Duodenal mucosa (tissue), 2 donors: ENCODE results near the gene BAD.

Source experiments
- H3K27ac ChIP-seq: one replicate; pipeline ENCODE4 v1.7.0; 2013; ENCODE audit warnings: low read depth, low read length
- H3K27me3 ChIP-seq, 2 donors: one replicate each; pipeline ENCODE4 v1.7.0; 2013; ENCODE audit warnings: low read length in 2 of 2, control low read depth in 1 of 2; ENCODE audit not compliant: insufficient read depth in 2 of 2, control insufficient read depth in 1 of 2
- H3K36me3 ChIP-seq, 2 donors: one replicate each; pipeline ENCODE4 v1.7.0; 2013; ENCODE audit warnings: low read length in 2 of 2, control low read depth in 1 of 2; ENCODE audit not compliant: insufficient read depth in 2 of 2, control insufficient read depth in 1 of 2
- H3K4me1 ChIP-seq, 2 donors: one replicate each; pipeline ENCODE4 v1.7.0; 2013; ENCODE audit warnings: low read length in 2 of 2, control low read depth in 1 of 2; ENCODE audit not compliant: insufficient read depth in 2 of 2, control insufficient read depth in 1 of 2
- H3K4me3 ChIP-seq, 2 donors: one replicate each; pipeline ENCODE4 v1.7.0; 2013; ENCODE audit warnings: low read length in 2 of 2, low read depth in 1 of 2
- H3K9ac ChIP-seq, 2 donors: one replicate each; pipeline ENCODE4 v1.7.0; 2013; ENCODE audit warnings: low read length in 2 of 2, low read depth in 1 of 2
- H3K9me3 ChIP-seq, 2 donors: one replicate each; pipeline ENCODE4 v1.7.0; 2013; ENCODE audit warnings: low read length in 2 of 2, control low read depth in 1 of 2; ENCODE audit not compliant: control insufficient read depth in 1 of 2

Gene BAD

GRCh38 chr11:64238999-64239398 is 45.5 kb downstream of the BAD start:
- Histone ChIP-seq H3K36me3 (peaks cover 0 to 14% of the 10 kb centered on the region in 2 donors), H3K9ac (peak overlapping the region in 1 of 2 donors; percentile 22), H3K4me1 (peaks cover 61% of the 10 kb centered on the region in 2 donors), H3K27me3 (no peaks in the 10 kb centered on the region), H3K27ac (peak overlapping the region; percentile 53), H3K9me3 (no peaks in the 10 kb centered on the region), H3K4me3 (no peak overlapping the region)

- Histone ChIP-seq H3K27me3 (no peaks in the 10 kb centered on the region), H3K9me3 (no peaks in the 10 kb centered on the region), H3K36me3 (peaks cover 0 to 5% of the 10 kb centered on the region in 2 donors), H3K27ac (peak overlapping the region; percentile 53), H3K4me1 (peaks cover 59 to 61% of the 10 kb centered on the region in 2 donors), H3K4me3 (peak overlapping the region in 1 of 2 donors; percentile 7), H3K9ac (peak overlapping the region in 1 of 2 donors; percentile 34)
Measured at GRCh38 chr11:64238076-64238475, 46.4 kb downstream of the BAD start.

GRCh38 chr11:64237484-64237951 is 46.9 kb downstream of the BAD start:
- peak overlapping the region in 1 of 2 donors; percentile 34 for H3K9ac ChIP-seq
- H3K27me3 ChIP-seq: no peaks in the 10 kb centered on the region
- peaks cover 53 to 55% of the 10 kb centered on the region in 2 donors for H3K4me1 ChIP-seq
- H3K27ac ChIP-seq: peak overlapping the region; percentile 34
- H3K4me3 ChIP-seq: peak overlapping the region in 1 of 2 donors; percentile 7
- H3K9me3 ChIP-seq: no peaks in the 10 kb centered on the region
- H3K36me3 ChIP-seq: peaks cover 0 to 5% of the 10 kb centered on the region in 2 donors

- H3K27me3 ChIP-seq: no peaks in the 10 kb centered on the region
- H3K4me1 ChIP-seq: peaks cover 61 to 62% of the 10 kb centered on the region in 2 donors
- H3K36me3 ChIP-seq: peaks cover 0 to 5% of the 10 kb centered on the region in 2 donors
- H3K27ac ChIP-seq: no peak overlapping the region
- H3K4me3 ChIP-seq: peak overlapping the region; percentile 59 to 82
- peak overlapping the region; percentile 25 to 31 for H3K9ac ChIP-seq
- no peaks in the 10 kb centered on the region for H3K9me3 ChIP-seq
Measured at GRCh38 chr11:64235437-64236161, 48.9 kb downstream of the BAD start.

- Histone ChIP-seq H3K36me3 (peaks cover 0 to 5% of the 10 kb centered on the region in 2 donors), H3K9me3 (no peaks in the 10 kb centered on the region), H3K4me3 (peak overlapping the region; percentile 59 to 82), H3K9ac (peak overlapping the region; percentile 25 to 31), H3K27ac (peak overlapping the region; percentile 62), H3K4me1 (peaks cover 57% of the 10 kb centered on the region in 2 donors), H3K27me3 (no peaks in the 10 kb centered on the region)
Measured at GRCh38 chr11:64234647-64235379, 49.7 kb downstream of the BAD start.

GRCh38 chr11:64233913-64234586 is 50.4 kb downstream of the BAD start, which contains the start of gene VEGFB:
TSS of gene VEGFB (plus strand) at chr11:64234584. CDS start at chr11:64234834, 250 bp downstream.
- no peaks in the 10 kb centered on the region for H3K9me3 ChIP-seq
- no peaks in the 10 kb centered on the region for H3K27me3 ChIP-seq
- peak within 1 kb of the TSS; percentile 61 to 82 for H3K4me3 ChIP-seq
- peaks cover 58 to 59% of the 10 kb centered on the region in 2 donors for H3K4me1 ChIP-seq
- H3K27ac ChIP-seq: peak within 1 kb of the TSS; percentile 62
- H3K36me3 ChIP-seq: peaks cover 0 to 5% of the 10 kb centered on the region in 2 donors
- peak within 1 kb of the TSS; percentile 66 to 75 for H3K9ac ChIP-seq

GRCh38 chr11:64232967-64233315 is 51.5 kb downstream of the BAD start:
- peaks cover 0 to 3% of the 10 kb centered on the region in 2 donors for H3K36me3 ChIP-seq
- no peak overlapping the region for H3K4me3 ChIP-seq
- H3K9me3 ChIP-seq: no peaks in the 10 kb centered on the region
- H3K27me3 ChIP-seq: no peaks in the 10 kb centered on the region
- H3K27ac ChIP-seq: no peak overlapping the region
- H3K9ac ChIP-seq: no peak overlapping the region
- peaks cover 49 to 54% of the 10 kb centered on the region in 2 donors for H3K4me1 ChIP-seq

- Histone ChIP-seq H3K9ac (no peak overlapping the region), H3K4me1 (peaks cover 46 to 50% of the 10 kb centered on the region in 2 donors), H3K4me3 (no peak overlapping the region), H3K9me3 (no peaks in the 10 kb centered on the region), H3K27ac (no peak overlapping the region), H3K27me3 (no peaks in the 10 kb centered on the region), H3K36me3 (no peaks in the 10 kb centered on the region)
Measured at GRCh38 chr11:64232182-64232966, 52.1 kb downstream of the BAD start.

GRCh38 chr11:64231546-64231945 is 52.9 kb downstream of the BAD start:
- Histone ChIP-seq H3K27me3 (no peaks in the 10 kb centered on the region), H3K36me3 (no peaks in the 10 kb centered on the region), H3K4me3 (no peak overlapping the region), H3K9me3 (no peaks in the 10 kb centered on the region), H3K9ac (no peak overlapping the region), H3K27ac (no peak overlapping the region), H3K4me1 (peaks cover 46 to 58% of the 10 kb centered on the region in 2 donors)
